Measurements from ENCODE around the gene EHMT1. TPM values are rescaled to one million over a fixed set of nuclear protein-coding genes. Genes with fewer than 3 reads are reported as not detected.

The EHMT1 gene
- total and polyA plus RNA-seq, 2 of the 8 experiments (the other 6 are each of a cell fraction or from before 2014, with no cell fraction given), result 95.7 to 163 TPM

DNA sequence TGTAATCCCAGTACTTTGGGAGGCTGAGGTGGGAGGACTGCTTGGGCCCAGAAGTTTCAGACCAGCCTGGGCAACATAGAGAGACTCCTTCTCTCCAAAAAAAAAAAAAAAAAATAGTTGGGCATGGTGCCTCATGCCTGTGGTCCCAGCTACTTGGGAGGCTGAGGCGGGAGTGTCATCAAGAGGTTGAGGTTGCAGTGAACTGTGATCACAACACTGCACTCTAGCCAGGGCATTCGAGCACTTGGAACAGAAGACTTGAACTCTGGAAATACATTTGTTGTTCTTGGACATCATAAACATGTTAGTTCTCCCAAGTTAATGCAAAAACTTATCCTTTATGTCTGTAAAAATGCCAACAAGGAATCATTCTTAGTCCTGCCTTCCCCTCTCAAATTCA is 29.6 kb downstream of the EHMT1 start (continued):
- TF ChIP-seq CTCF (IDR thresholded peaks at IDR 0.05; ENCODE audit: control extremely low read depth in 1 of 3, insufficient read depth in 1 of 3, low read depth in 1 of 3, low read length in 3 of 3) (no peak), TBP (IDR thresholded peaks at IDR 0.05; ENCODE audit: low read depth, low read length) (no peak), TAF7 (optimal IDR thresholded peaks at IDR 0.05; ENCODE audit: borderline replicate concordance, low read depth, low read length) (no peak), SAP30 (IDR thresholded peaks at IDR 0.05; ENCODE audit: insufficient read depth, insufficient replicate concordance, low read length) (no peak)

Measured in H1 (cell line).